Type B pancreatic cell (in vitro differentiated cells): Measurements from ENCODE around the gene IGF1R. TPM values are rescaled to one million over a fixed set of nuclear protein-coding genes. Genes with fewer than 3 reads are reported as not detected.

Source experiments
- DNase-seq: peaks from one replicate; pipeline ENCODE4 v3.0.0; 2021; ENCODE audit warnings: mixed read lengths; ENCODE audit not compliant: unreplicated experiment; ENCODE audit errors: extremely low spot score
- H3K27ac Mint-ChIP-seq: 2 replicates; pipeline ENCODE4 v1.8.0; 2021; ENCODE audit warnings: mild to moderate bottlenecking, mixed read lengths
- H3K27me3 Mint-ChIP-seq: 2 replicates; pipeline ENCODE4 v1.8.0; 2021; ENCODE audit warnings: mixed read lengths
- H3K36me3 Mint-ChIP-seq: 2 replicates; pipeline ENCODE4 v1.8.0; 2021; ENCODE audit warnings: mixed read lengths
- H3K4me1 Mint-ChIP-seq: one replicate; pipeline ENCODE4 v1.8.0; 2021; ENCODE audit warnings: mixed read lengths; ENCODE audit not compliant: unreplicated experiment
- H3K4me3 Mint-ChIP-seq: 2 replicates; pipeline ENCODE4 v1.8.0; 2021; ENCODE audit warnings: mild to moderate bottlenecking, mixed read lengths
- H3K9me3 Mint-ChIP-seq: 2 replicates; pipeline ENCODE4 v1.8.0; 2021; ENCODE audit warnings: mixed read lengths
- CTCF ChIP-seq: fragments of 200-600 bp; sonication (generic); conservative IDR thresholded peaks from 2 replicates; pipeline ENCODE4 v1.5.0; 2021; ENCODE audit warnings: antibody characterized with exemption, mild to moderate bottlenecking
- total RNA-seq: library from RNA; stranded (reverse); gene quantifications from 2 replicates; pipeline ENCODE4 v1.2.1, GENCODE V29; 2021; ENCODE audit warnings: low replicate concordance

The IGF1R gene
- total RNA-seq, 1 donor from 2014 or later = 87.1 TPM

- H3K4me3 Mint-ChIP-seq = no peak overlapping the region
- no peak for TF ChIP-seq CTCF
- no peaks in the 10 kb centered on the region for H3K9me3 Mint-ChIP-seq
- DNase-seq = no peak
- no peaks in the 10 kb centered on the region for H3K27me3 Mint-ChIP-seq
- peaks cover 38% of the 10 kb centered on the region for H3K4me1 Mint-ChIP-seq
- H3K27ac Mint-ChIP-seq = no peak overlapping the region
- no peaks in the 10 kb centered on the region for H3K36me3 Mint-ChIP-seq
Measured at GRCh38 chr15:98759277-98759676, 110.9 kb downstream of the IGF1R start.

- Mint-ChIP-seq H3K27me3 (no peaks in the 10 kb centered on the region), H3K36me3 (peaks cover 4% of the 10 kb centered on the region), H3K27ac (no peak overlapping the region), H3K4me3 (no peak overlapping the region), H3K9me3 (no peaks in the 10 kb centered on the region), H3K4me1 (peaks cover 38% of the 10 kb centered on the region)
- no peak for TF ChIP-seq CTCF
- no peak for DNase-seq
Measured at GRCh38 chr15:98760112-98760826, 111.9 kb downstream of the IGF1R start.

- Mint-ChIP-seq H3K4me1 (peaks cover 38% of the 10 kb centered on the region), H3K36me3 (peaks cover 4% of the 10 kb centered on the region), H3K27ac (no peak overlapping the region), H3K27me3 (no peaks in the 10 kb centered on the region), H3K9me3 (no peaks in the 10 kb centered on the region), H3K4me3 (no peak overlapping the region)
- TF ChIP-seq CTCF = no peak
- DNase-seq = no peak
Measured at GRCh38 chr15:98760975-98761374, 112.6 kb downstream of the IGF1R start.

GRCh38 chr15:98763179-98763578, 114.8 kb downstream of the IGF1R start:
- Mint-ChIP-seq H3K36me3 (peaks cover 4% of the 10 kb centered on the region), H3K27ac (no peak overlapping the region), H3K27me3 (no peaks in the 10 kb centered on the region), H3K4me1 (peaks cover 36% of the 10 kb centered on the region), H3K9me3 (no peaks in the 10 kb centered on the region), H3K4me3 (no peak overlapping the region)
- TF ChIP-seq CTCF = no peak
- no peak for DNase-seq

- Mint-ChIP-seq H3K27ac (no peak overlapping the region), H3K4me1 (peaks cover 28% of the 10 kb centered on the region)
- TF ChIP-seq CTCF = no peak
Measured at GRCh38 chr15:98764291-98764690, 116.0 kb downstream of the IGF1R start.

More at GRCh38 chr15:98764291-98764690, 116.0 kb downstream of the IGF1R start:
- no peak overlapping the region for H3K4me3 Mint-ChIP-seq
- H3K27me3 Mint-ChIP-seq = no peaks in the 10 kb centered on the region
- no peaks in the 10 kb centered on the region for H3K9me3 Mint-ChIP-seq
- H3K36me3 Mint-ChIP-seq = peaks cover 4% of the 10 kb centered on the region
- DNase-seq = no peak
